HG03565 (cell line): Measurements from ENCODE around the gene TARDBP.
"Not testable (repeated sequence)": the region's sequence is repeated elsewhere in the genome, so short reads cannot be mapped to it uniquely, and the experiment has no call there.

ENCODE experiments used
- ATAC-seq: cut with Tn5 transposase; IDR thresholded peaks from one replicate; pipeline ENCODE4 v1.9.1; 2021; ENCODE audit warnings: mild to moderate bottlenecking, moderate library complexity; ENCODE audit not compliant: unreplicated experiment

TARDBP gene

GRCh38 chr1:11059155-11059967, 46.9 kb downstream of the TARDBP start:
- no peak for ATAC-seq

DNA sequence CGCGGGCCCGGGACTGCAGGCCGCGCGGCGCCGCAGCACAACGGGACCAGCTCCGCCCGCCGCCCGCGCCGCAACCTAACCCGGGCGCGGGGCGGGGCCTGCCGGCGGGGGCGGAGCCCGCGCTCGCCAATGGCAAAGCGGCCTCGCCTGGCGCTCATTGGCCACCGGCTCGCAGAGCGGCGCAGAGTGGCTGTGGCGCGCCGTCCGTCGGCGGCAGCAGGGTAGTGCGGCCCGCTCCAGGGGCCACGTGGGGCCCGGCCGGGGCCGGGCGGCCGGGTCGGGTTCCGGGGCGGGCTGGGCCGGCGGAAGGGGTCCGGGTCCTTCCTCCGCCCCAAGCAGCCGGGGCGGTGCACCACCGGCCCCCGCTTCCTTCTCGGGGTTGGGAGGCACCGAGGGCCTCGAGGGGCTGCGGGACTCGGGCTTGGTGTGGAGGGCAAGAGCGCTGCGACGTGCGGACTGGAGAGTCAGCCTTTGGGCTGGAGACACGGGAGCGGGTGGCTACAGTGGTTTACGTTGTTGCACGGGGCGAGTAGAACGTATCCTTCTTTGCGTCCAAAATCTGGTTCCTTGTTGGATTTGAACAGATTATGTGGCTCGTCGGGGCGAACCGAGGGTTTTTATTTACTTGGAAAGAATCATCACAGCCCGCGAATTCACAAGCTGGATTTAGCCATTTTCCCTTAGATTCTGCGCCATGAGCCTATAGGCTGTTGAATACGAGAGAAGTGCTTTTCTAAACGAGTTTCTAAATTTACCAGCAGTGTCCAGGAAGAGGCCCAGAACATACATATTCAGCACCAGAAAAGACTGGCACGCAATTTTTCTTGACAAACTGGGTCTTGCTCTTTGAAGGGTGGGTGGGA, 47.7 kb downstream of the TARDBP start, which contains the start of gene SRM:
Gene SRM, minus strand, starts transcription at position 51 of the 863 bp plus-strand sequence. CDS start 75 bp downstream, outside the sequence.
- peak; percentile 86 for ATAC-seq

DNA sequence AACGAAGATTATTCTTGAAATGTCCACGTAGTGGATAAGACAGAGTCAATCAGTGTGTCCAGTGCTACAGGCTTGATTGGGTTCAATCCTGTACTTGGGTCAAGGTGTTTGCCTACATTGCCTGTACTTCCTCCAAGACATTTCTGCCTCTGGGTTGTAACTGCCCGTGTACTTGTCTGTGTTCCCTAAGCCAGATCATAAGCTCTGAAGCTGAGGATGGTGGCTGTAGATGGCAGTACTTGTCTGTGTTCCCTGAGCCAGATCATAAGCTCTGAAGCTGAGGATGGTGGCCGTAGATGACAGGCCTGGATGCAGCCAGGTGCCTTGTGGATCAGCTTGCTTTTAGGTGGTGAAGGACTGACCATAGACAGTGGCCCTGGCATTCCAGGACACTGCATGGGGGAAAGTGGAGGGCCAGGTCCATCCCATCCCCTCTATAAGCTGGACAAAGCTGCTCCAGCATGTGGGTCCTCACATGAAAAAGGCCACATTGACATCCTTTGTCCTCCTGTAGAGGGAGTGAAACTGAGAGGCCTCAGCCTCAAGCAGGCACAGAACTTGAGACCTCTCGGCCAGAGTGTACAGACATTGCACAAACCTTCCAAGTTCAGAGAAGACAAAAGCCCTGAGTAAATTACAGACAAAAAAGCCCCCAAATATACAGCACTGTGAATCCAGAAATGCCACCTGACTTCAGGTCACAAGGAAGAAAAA, 49.4 kb downstream of the TARDBP start:
- no peak for ATAC-seq

GRCh38 chr1:11062965-11063401, 50.5 kb downstream of the TARDBP start:
- peak; percentile 30 for ATAC-seq

- not testable (repeated sequence) for ATAC-seq
Observed at GRCh38 chr1:11063937-11064537, 51.6 kb downstream of the TARDBP start.

DNA sequence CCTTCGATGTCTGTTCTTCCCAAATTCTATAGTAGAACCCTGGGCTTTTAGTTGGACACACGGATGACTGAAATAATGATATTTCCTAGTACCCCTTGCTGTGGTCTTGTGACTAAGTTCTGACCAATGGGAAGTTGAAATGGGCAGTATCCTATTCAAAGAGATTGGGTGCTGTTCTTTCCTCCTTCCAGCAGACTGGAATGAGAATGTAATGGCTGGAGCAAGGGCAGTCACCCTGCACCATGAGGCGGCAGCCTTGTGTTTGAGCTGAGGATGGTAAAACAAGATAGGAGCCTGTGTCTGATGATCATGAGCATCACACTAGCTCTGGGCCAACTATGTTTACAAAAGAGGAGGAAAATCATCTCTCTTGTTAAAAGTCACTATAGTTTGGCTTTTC, 52.5 kb downstream of the TARDBP start:
- no peak for ATAC-seq

- no peak for ATAC-seq
Observed at GRCh38 chr1:11065796-11066195, 53.3 kb downstream of the TARDBP start.

DNA sequence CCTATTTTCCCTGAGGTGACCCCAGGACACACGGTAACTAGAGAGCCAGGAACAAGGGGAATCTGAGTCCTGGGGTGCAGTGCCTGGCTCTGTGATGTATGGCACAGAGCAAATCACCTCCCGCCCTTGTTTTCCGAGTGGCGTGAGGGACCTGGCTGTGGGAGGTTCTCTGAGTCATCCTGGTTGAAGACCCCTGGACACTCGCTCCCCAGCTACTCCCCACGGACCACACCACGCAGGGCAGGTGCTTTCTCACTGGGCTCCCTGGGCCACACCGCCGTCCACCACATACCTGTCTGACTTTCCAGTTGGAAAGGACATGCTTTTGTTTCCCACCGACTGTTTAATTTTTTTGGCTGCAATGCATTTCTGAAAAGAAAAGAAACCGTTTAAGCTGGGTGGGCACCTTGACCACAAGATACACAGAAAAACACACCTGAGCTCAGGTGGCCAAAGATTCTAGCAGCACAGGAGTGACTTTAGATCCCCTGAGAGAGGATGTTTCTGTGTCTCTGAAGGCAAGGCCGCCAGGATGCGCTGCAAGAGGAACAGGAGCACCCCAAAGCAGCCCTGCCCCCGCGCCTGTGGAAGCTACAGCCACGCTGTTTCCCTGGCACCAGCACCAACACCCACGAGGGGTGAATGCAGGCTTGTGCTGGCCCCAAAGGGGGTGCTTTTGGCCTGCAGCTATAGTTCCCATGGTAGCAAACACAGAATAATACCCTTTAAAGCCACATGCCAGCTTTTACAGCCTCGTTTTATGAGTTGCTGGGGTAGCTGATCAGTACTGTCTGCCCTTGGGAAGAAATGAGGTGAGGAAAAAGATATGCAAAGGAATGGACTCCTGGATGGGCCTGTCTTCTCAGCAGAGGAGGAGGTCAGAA, 55.5 kb downstream of the TARDBP start:
- no peak for ATAC-seq

DNA sequence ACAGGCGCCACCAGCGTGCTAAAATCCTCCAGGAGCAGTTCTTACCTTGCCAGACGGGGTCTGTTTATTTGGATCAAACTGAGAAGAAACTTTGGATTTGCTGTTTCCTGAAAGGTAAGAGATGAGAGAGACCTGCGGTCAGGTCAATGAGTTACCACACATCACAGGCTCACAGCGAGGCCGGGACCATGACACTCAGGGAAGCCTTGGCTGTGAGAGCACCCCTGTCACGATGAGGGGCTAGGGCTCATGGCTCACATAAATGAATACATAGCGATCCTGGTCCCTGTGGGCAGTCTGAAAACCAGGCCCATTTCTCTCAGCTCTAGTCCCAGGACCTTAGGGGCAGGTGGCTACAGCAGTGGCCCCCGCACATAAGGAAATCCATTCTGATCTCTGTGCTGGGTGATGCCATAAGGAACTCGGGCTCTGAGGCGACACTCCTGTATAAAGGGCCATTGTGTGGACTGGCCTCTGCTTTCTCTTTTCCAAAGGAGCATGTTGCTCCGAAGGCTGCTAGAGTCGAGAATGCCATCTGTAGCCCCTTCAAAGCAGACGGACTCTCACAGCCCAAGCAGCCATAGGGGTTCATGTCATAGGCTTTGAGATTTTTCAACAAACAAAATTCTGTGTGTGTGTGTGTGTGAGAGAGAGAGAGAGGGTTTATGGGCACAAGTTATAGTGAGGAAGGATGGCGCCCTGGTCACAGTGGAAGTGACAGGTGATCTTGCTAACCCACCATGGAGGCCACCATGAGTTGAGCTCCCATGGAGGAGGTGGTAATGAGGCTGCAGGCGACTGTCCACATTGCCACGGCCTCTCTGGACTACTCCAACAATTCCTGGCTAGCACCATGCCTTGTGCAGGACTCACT, 56.4 kb downstream of the TARDBP start:
- no peak for ATAC-seq

GRCh38 chr1:11070876-11071275, 58.4 kb downstream of the TARDBP start:
- no peak for ATAC-seq

DNA sequence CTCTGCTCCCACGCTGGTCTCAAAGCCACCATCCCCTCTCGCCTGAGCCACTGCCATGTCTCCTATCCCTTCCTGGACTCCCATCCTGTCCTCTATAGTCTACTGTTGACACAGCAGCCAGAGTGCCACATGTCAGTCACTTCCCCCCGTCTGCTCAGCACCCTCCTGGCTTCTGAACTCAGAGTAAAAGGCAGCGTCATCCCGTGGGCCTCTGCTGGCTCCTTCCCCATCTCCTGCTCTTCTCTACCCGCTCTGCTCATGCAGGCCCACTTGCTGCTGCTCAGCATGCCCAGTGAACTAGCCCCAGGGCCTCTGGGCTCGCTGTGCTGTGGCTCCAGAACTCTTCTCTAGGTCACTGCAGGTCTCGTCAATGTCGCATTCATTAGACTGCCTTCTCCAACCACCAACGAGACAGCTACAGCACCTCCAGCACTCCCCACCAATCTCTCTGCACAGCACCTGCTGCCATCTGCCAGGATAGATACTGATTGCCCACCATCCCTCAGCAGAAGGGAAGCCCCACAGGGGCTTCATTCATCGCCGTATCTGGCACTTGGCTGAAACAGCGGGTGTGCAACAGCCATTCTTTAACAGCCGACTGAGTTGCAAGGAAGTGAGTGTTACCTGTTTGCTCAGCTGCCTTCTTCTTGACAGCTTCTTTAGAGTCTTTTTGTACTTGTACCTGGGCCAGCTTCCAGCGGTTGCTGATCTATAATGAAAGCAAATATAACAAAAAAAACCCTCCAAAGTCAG, 59.2 kb downstream of the TARDBP start:
- ATAC-seq: no peak

GRCh38 chr1:11072216-11072917, 59.9 kb downstream of the TARDBP start:
- no peak for ATAC-seq

DNA sequence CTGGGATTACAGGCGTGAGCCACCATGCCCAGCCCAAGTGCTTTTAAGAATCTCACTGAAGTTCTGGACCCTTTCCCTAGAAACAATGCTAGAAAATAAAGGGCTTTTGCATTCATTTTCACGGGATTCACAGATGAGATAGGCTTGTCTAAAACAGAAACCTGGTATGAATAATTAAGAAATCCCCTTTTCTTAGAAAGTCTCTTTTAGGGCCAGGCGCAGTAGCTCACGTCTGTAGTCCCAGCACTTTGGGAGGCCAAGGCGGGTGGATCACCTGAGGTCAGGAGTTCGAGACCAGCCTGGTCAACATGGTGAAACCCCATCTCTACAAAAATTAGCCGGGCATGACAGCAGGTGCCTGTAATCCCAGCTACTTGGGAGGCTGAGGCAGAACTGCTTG, 60.9 kb downstream of the TARDBP start:
- not testable (repeated sequence) for ATAC-seq
